SK-N-SH treated with all-trans-retinoic acid at 6 μM for 48 hours (cell line): ENCODE data around the gene ADAMTS20.

Experiments
- ATAC-seq: fragments of 200-7000 bp; cut with Tn5 transposase; 3 replicates; pipeline ENCODE4 v1.9.1; 2020; ENCODE audit warnings: mild to moderate bottlenecking, moderate library complexity
- ARNTL ChIP-seq: fragments of 450-650 bp; formaldehyde crosslinking; IDR thresholded peaks from 2 replicates; pipeline ENCODE4 v1.5.0; 2020; ENCODE audit warnings: low read depth, mild to moderate bottlenecking, moderate library complexity, borderline replicate concordance
- BACH2 ChIP-seq: fragments of 250-450 bp; sonication (Bioruptor Pico); IDR thresholded peaks from 2 replicates; pipeline ENCODE4 v1.9.0; 2021; ENCODE audit warnings: mild to moderate bottlenecking, borderline replicate concordance
- CSDC2 ChIP-seq: fragments of 250-450 bp; sonication (Bioruptor Pico); IDR thresholded peaks from 2 replicates; pipeline ENCODE4 v1.5.0; 2020; ENCODE audit warnings: mild to moderate bottlenecking, moderate library complexity
- CSRNP3 ChIP-seq: fragments of 250-450 bp; sonication (Bioruptor Pico); IDR thresholded peaks from 2 replicates; pipeline ENCODE4 v1.5.1; 2021; ENCODE audit warnings: mild to moderate bottlenecking, moderate library complexity
- GLIS3 ChIP-seq: fragments of 250-450 bp; sonication (Bioruptor Pico); IDR thresholded peaks from 2 replicates; pipeline ENCODE4 v1.5.0; 2020; ENCODE audit warnings: mild to moderate bottlenecking, moderate library complexity
- ISL1 ChIP-seq: fragments of 250-450 bp; sonication (Bioruptor Pico); IDR thresholded peaks from 2 replicates; pipeline ENCODE4 v2.1.2; 2022; ENCODE audit warnings: mild to moderate bottlenecking, moderate library complexity
- OSR1 ChIP-seq: fragments of 250-450 bp; sonication (Bioruptor Pico); IDR thresholded peaks from 2 replicates; pipeline ENCODE4 v1.8.0; 2022; ENCODE audit warnings: moderate library complexity, mild to moderate bottlenecking, inconsistent platforms
- PATZ1 ChIP-seq: fragments of 250-450 bp; sonication (Bioruptor Pico); IDR thresholded peaks from 2 replicates; pipeline ENCODE4 v1.8.0; 2020; ENCODE audit warnings: mild to moderate bottlenecking, moderate library complexity, borderline replicate concordance
- POU6F1 ChIP-seq: fragments of 250-450 bp; sonication (Bioruptor Pico); IDR thresholded peaks from 2 replicates; pipeline ENCODE4 v1.8.0; 2021; ENCODE audit warnings: low read depth, mild to moderate bottlenecking, moderate library complexity, borderline replicate concordance
- PPARA ChIP-seq: fragments of 250-450 bp; sonication (Bioruptor Pico); IDR thresholded peaks from 2 replicates; pipeline ENCODE4 v1.5.0; 2020; ENCODE audit warnings: mild to moderate bottlenecking, borderline replicate concordance
- RARB ChIP-seq: fragments of 250-450 bp; sonication (Bioruptor Pico); IDR thresholded peaks from 2 replicates; pipeline ENCODE4 v1.8.0; 2021; ENCODE audit warnings: mild to moderate bottlenecking, moderate library complexity
- SNAI2 ChIP-seq: fragments of 250-450 bp; sonication (Bioruptor Pico); IDR thresholded peaks from 2 replicates; pipeline ENCODE4 v1.5.0; 2020; ENCODE audit warnings: mild to moderate bottlenecking, moderate library complexity
- TCF4 ChIP-seq: fragments of 250-450 bp; sonication (Bioruptor Pico); IDR thresholded peaks from 2 replicates; pipeline ENCODE4 v1.8.0; 2021; ENCODE audit warnings: mild to moderate bottlenecking, moderate library complexity, borderline replicate concordance
- TOX ChIP-seq: fragments of 250-450 bp; sonication (Bioruptor Pico); IDR thresholded peaks from 2 replicates; pipeline ENCODE4 v1.8.0; 2021; ENCODE audit warnings: mild to moderate bottlenecking, moderate library complexity, borderline replicate concordance
- TSHZ2 ChIP-seq: fragments of 250-450 bp; sonication (Bioruptor Pico); IDR thresholded peaks from 2 replicates; pipeline ENCODE4 v1.5.0; 2020; ENCODE audit warnings: mild to moderate bottlenecking, moderate library complexity
- ZC3H10 ChIP-seq: fragments of 250-450 bp; sonication (Bioruptor Pico); IDR thresholded peaks from 2 replicates; pipeline ENCODE4 v1.5.1; 2021; ENCODE audit warnings: mild to moderate bottlenecking, moderate library complexity
- ZFP3 ChIP-seq: fragments of 250-450 bp; sonication (Bioruptor Pico); IDR thresholded peaks from 2 replicates; pipeline ENCODE4 v1.5.0; 2020; ENCODE audit warnings: mild to moderate bottlenecking, moderate library complexity
- ZNF565 ChIP-seq: fragments of 450-650 bp; formaldehyde crosslinking; conservative IDR thresholded peaks from 2 replicates; pipeline ENCODE4 v1.5.0; 2020; ENCODE audit warnings: low read depth, mild to moderate bottlenecking, moderate library complexity
- ZNF8 ChIP-seq: fragments of 450-650 bp; formaldehyde crosslinking; IDR thresholded peaks from 2 replicates; pipeline ENCODE4 v1.5.0; 2020; ENCODE audit warnings: mild to moderate bottlenecking, moderate library complexity
- TF ChIP-seq, protein P1 (sequence below): fragments of 250-450 bp; sonication (Bioruptor Pico); IDR thresholded peaks from 2 replicates; pipeline ENCODE4 v1.5.1; 2020; ENCODE audit warnings: low read depth, mild to moderate bottlenecking, moderate library complexity

The ADAMTS20 gene

GRCh38 chr12:43357141-43357540, 194.9 kb downstream of the ADAMTS20 start (continued):
- TF ChIP-seq, protein P1, sequence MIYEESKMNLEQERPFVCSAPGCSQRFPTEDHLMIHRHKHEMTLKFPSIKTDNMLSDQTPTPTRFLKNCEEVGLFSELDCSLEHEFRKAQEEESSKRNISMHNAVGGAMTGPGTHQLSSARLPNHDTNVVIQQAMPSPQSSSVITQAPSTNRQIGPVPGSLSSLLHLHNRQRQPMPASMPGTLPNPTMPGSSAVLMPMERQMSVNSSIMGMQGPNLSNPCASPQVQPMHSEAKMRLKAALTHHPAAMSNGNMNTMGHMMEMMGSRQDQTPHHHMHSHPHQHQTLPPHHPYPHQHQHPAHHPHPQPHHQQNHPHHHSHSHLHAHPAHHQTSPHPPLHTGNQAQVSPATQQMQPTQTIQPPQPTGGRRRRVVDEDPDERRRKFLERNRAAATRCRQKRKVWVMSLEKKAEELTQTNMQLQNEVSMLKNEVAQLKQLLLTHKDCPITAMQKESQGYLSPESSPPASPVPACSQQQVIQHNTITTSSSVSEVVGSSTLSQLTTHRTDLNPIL (CRISPR knock-in tag): no peak
- TF ChIP-seq BACH2: no peak

DNA sequence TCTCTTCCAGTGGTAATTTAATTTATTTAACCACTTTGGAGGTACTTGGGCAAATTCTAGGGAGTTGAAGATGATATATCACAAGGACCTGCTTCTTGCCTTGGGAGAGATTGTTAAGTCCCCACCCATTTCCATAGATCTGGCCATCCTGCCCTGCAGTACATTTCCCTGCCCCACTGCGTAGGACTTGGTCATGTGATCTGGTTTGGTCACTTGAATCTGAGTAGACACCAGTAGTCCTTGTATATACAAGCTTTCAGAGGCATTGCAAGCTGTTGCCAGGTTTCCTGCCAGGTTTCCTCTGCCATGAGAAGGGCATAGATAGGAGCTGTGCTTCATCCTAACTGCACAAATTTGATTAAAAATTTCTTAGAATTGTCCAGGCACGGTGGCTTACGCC, 200.0 kb downstream of the ADAMTS20 start:
- no peak for ATAC-seq
- TF ChIP-seq POU6F1 (CRISPR knock-in tag): no peak
- no peak for TF ChIP-seq PPARA (CRISPR knock-in tag)
- TF ChIP-seq OSR1 (CRISPR knock-in tag): no peak
- TF ChIP-seq ZNF8 (CRISPR knock-in tag): no peak
- TF ChIP-seq BACH2: no peak
- TF ChIP-seq SNAI2 (CRISPR knock-in tag): no peak
- TF ChIP-seq ZC3H10 (CRISPR knock-in tag): no peak
- no peak for TF ChIP-seq TSHZ2
- no peak for TF ChIP-seq TCF4 (CRISPR knock-in tag)
- no peak for TF ChIP-seq CSRNP3 (CRISPR knock-in tag)
- no peak for TF ChIP-seq TOX (CRISPR knock-in tag)
- TF ChIP-seq ARNTL: no peak
- TF ChIP-seq CSDC2 (CRISPR knock-in tag): no peak
- TF ChIP-seq PATZ1 (CRISPR knock-in tag): no peak
- TF ChIP-seq ZFP3 (CRISPR knock-in tag): no peak
- TF ChIP-seq ZNF565 (CRISPR knock-in tag): no peak
- TF ChIP-seq GLIS3 (CRISPR knock-in tag): no peak

GRCh38 chr12:43349863-43350262, 202.1 kb downstream of the ADAMTS20 start:
- ATAC-seq: no peak
- no peak for TF ChIP-seq CSDC2 (CRISPR knock-in tag)
- no peak for TF ChIP-seq ZNF565 (CRISPR knock-in tag)
- no peak for TF ChIP-seq ZNF8 (CRISPR knock-in tag)
- no peak for TF ChIP-seq RARB (CRISPR knock-in tag)
- TF ChIP-seq PATZ1 (CRISPR knock-in tag): no peak
- TF ChIP-seq CSRNP3 (CRISPR knock-in tag): no peak
- no peak for TF ChIP-seq TSHZ2
- TF ChIP-seq ISL1 (CRISPR knock-in tag): no peak
- TF ChIP-seq, protein P1 (CRISPR knock-in tag): no peak
- TF ChIP-seq TCF4 (CRISPR knock-in tag): no peak
- TF ChIP-seq TOX (CRISPR knock-in tag): no peak
- TF ChIP-seq ZC3H10 (CRISPR knock-in tag): no peak
